ENCODE results near the gene AGXT.

AGXT gene

DNA sequence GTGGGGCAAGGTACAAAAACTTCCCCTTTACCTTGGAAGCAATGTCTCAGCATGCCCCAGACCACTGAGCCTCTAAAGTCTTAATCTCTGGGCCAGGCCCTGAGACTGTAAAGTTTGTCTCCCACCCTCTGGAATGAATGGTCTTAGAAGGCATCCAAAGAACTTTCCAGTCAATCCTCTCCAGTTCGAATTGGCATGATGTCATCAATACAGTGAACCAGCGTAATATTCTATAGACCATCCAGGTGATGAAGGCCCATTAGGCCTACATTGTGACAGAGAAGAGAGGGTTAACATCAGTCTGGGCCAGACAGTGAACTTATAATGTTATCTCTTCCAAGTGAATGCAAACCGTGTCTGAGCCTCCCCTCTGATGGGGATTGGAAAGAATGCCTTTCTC is 16.1 kb downstream of the AGXT start:
- TF ChIP-seq, protein P1, sequence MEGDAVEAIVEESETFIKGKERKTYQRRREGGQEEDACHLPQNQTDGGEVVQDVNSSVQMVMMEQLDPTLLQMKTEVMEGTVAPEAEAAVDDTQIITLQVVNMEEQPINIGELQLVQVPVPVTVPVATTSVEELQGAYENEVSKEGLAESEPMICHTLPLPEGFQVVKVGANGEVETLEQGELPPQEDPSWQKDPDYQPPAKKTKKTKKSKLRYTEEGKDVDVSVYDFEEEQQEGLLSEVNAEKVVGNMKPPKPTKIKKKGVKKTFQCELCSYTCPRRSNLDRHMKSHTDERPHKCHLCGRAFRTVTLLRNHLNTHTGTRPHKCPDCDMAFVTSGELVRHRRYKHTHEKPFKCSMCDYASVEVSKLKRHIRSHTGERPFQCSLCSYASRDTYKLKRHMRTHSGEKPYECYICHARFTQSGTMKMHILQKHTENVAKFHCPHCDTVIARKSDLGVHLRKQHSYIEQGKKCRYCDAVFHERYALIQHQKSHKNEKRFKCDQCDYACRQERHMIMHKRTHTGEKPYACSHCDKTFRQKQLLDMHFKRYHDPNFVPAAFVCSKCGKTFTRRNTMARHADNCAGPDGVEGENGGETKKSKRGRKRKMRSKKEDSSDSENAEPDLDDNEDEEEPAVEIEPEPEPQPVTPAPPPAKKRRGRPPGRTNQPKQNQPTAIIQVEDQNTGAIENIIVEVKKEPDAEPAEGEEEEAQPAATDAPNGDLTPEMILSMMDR (conservative IDR thresholded peaks at IDR 0.05; ENCODE audit: low read length) = no peak
- no peak for DNase-seq (ENCODE audit: low read depth)

GRCh38 chr2:240885566-240885965 is 16.9 kb downstream of the AGXT start:
- no peak overlapping the region for H3K4me3 ChIP-seq (ENCODE audit: low read length)
- TF ChIP-seq, protein P1 (conservative IDR thresholded peaks at IDR 0.05; ENCODE audit: low read length) = no peak
- DNase-seq (ENCODE audit: low read depth) = no peak

More for the DNA sequence above, 16.1 kb downstream of the AGXT start:
- no peak overlapping the region for H3K4me3 ChIP-seq (ENCODE audit: low read length)

DNA sequence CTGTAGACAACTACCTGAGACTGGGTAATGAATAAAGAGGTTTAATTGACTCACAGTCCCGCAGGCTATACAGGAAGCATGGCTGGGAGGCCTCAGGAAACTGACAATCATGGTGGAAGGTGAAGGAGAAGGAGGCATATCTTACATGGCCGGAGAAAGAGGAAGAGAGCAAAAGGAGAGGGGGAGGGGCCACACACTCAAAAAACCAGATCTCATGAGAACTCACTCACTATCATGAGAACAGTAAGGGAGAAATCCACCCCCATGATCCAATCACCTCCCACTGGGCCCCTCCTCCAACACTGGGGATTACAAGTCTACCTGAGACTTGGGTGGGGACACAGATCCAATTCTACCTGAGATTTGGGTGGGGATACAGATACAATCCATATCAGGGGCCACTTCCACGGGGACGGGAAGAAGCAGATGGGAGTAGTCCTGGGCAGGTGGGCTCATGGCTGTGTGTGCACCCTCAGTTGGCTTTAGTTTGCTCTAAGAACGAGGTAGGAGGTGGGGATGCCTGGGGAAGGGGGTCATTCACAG is 17.5 kb downstream of the AGXT start:
- DNase-seq (ENCODE audit: low read depth) = no peak
- H3K4me3 ChIP-seq (ENCODE audit: low read length) = no peak overlapping the region
- TF ChIP-seq, protein P1 (conservative IDR thresholded peaks at IDR 0.05; ENCODE audit: low read length) = no peak

- TF ChIP-seq, protein P1 (conservative IDR thresholded peaks at IDR 0.05; ENCODE audit: low read length) = no peak
- H3K4me3 ChIP-seq (ENCODE audit: low read length) = no peak overlapping the region
- no peak for DNase-seq (ENCODE audit: low read depth)
Measured at GRCh38 chr2:240886678-240887609, 18.3 kb downstream of the AGXT start.

GRCh38 chr2:240887631-240888030 is 19.0 kb downstream of the AGXT start:
- DNase-seq (ENCODE audit: low read depth) = no peak
- TF ChIP-seq, protein P1 (conservative IDR thresholded peaks at IDR 0.05; ENCODE audit: low read length) = no peak
- H3K4me3 ChIP-seq (ENCODE audit: low read length) = no peak overlapping the region

GRCh38 chr2:240888130-240888889 is 19.7 kb downstream of the AGXT start:
- no peak overlapping the region for H3K4me3 ChIP-seq (ENCODE audit: low read length)
- TF ChIP-seq, protein P1 (conservative IDR thresholded peaks at IDR 0.05; ENCODE audit: low read length) = no peak
- DNase-seq (ENCODE audit: low read depth) = no peak
